ENCODE data around the gene ZNF598. TPM values are rescaled to one million over a fixed set of nuclear protein-coding genes. Genes with fewer than 3 reads are reported as not detected.
A peak's percentile ranks its signal among the peaks of the same experiment; 100 is the strongest.

The ZNF598 gene
- total and polyA plus RNA-seq, 2 experiments from 2014 or later: 8.5 to 48.6 TPM

GRCh38 chr16:2008631-2009163 lies 924 bp downstream of the ZNF598 start (continued):
- TF ChIP-seq STAT1 (IDR thresholded peaks at IDR 0.05; ENCODE audit: unreplicated experiment) (no peak), POLR2AphosphoS5 (IDR thresholded peaks at IDR 0.05; ENCODE audit: low read depth) (no peak)

DNA sequence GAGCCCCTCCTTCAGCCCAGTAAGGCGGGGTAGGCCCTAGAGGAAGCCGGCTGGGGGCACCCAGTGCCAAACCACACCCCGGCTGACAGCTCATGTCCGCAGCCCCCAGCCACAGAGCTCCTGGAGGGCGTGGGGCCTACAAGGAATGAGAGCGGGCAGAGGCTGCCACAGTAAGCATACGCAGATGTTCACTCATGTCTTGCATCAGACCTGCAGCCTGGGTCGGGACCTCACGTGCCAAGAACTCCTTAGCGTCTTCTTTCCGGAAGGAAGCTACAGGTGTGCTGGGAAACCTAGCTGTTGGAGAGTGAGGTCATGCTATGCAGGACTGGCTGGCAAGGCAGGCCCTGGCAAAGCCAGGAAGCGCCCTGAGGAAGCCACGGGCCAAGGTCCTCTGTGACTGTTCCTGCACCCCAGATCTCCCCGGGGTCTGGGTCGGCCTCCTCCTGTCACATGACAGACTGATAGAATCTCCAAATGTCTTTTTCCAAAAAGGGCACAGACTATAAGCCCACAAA lies 1.6 kb downstream of the ZNF598 start:
- Histone ChIP-seq H3K4me3 (peak overlapping the region; percentile 91), H2AFZ (no peak overlapping the region), H3K36me3 (ENCODE audit: insufficient read depth) (no peaks in the 10 kb centered on the region), H3K4me2 (peak overlapping the region; percentile 97), H3K27me3 (ENCODE audit: insufficient read depth) (no peaks in the 10 kb centered on the region), H3K27ac (ENCODE audit: low read depth) (no peak overlapping the region), H3K9me2 (ENCODE audit: insufficient read depth) (no peaks in the 10 kb centered on the region), H4K20me1 (replicated peaks; ENCODE audit: insufficient read depth) (peaks cover 36% of the 10 kb centered on the region), H3K79me2 (replicated peaks; ENCODE audit: insufficient read depth) (peaks cover 42% of the 10 kb centered on the region), H3K4me1 (ENCODE audit: insufficient read depth) (peaks cover 22% of the 10 kb centered on the region), H3F3A (replicated peaks; ENCODE audit: low read depth) (peaks cover 28% of the 10 kb centered on the region; the same call in 1 of the 2 replicates)
- H3K4me3 Mint-ChIP-seq: peak overlapping the region; percentile 74
- peaks cover 15% of the 10 kb centered on the region for H3K27me3 Mint-ChIP-seq (ENCODE audit: insufficient read depth, low read depth, poor library complexity)
- no peak overlapping the region; the same call in 1 of the 2 replicates for H3K27ac Mint-ChIP-seq
- peaks cover 11% of the 10 kb centered on the region for H3K36me3 Mint-ChIP-seq (ENCODE audit: low read depth)
- peaks cover 37% of the 10 kb centered on the region for H3K4me1 Mint-ChIP-seq
- H3K9me3 Mint-ChIP-seq: no peaks in the 10 kb centered on the region
- no peak for DNase-seq (ENCODE audit: low spot score)
- TF ChIP-seq STAT1 (IDR thresholded peaks at IDR 0.05; ENCODE audit: unreplicated experiment): no peak
- no peak for TF ChIP-seq EZH2 (IDR thresholded peaks at IDR 0.05; ENCODE audit: low read depth, unreplicated experiment)
- no peak for TF ChIP-seq ZNF331 (CRISPR knock-in tag; IDR thresholded peaks at IDR 0.05; ENCODE audit: low read depth)
- no peak for TF ChIP-seq POLR2AphosphoS5 (IDR thresholded peaks at IDR 0.05; ENCODE audit: low read depth)
- TF ChIP-seq ZNF114 (CRISPR knock-in tag; IDR thresholded peaks at IDR 0.05): no peak
- TF ChIP-seq, protein P1, sequence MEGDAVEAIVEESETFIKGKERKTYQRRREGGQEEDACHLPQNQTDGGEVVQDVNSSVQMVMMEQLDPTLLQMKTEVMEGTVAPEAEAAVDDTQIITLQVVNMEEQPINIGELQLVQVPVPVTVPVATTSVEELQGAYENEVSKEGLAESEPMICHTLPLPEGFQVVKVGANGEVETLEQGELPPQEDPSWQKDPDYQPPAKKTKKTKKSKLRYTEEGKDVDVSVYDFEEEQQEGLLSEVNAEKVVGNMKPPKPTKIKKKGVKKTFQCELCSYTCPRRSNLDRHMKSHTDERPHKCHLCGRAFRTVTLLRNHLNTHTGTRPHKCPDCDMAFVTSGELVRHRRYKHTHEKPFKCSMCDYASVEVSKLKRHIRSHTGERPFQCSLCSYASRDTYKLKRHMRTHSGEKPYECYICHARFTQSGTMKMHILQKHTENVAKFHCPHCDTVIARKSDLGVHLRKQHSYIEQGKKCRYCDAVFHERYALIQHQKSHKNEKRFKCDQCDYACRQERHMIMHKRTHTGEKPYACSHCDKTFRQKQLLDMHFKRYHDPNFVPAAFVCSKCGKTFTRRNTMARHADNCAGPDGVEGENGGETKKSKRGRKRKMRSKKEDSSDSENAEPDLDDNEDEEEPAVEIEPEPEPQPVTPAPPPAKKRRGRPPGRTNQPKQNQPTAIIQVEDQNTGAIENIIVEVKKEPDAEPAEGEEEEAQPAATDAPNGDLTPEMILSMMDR (conservative IDR thresholded peaks at IDR 0.05; ENCODE audit: low read depth in 2 of 2): no peak
- no peak for TF ChIP-seq CREB1 (CRISPR knock-in tag; IDR thresholded peaks at IDR 0.05; ENCODE audit: low read depth)
- TF ChIP-seq JUNB (IDR thresholded peaks at IDR 0.05; ENCODE audit: unreplicated experiment): no peak
- no peak for TF ChIP-seq NANOG (IDR thresholded peaks at IDR 0.05; ENCODE audit: borderline replicate concordance)
- no peak for TF ChIP-seq ETS1 (IDR thresholded peaks at IDR 0.05)
- TF ChIP-seq, protein P2, sequence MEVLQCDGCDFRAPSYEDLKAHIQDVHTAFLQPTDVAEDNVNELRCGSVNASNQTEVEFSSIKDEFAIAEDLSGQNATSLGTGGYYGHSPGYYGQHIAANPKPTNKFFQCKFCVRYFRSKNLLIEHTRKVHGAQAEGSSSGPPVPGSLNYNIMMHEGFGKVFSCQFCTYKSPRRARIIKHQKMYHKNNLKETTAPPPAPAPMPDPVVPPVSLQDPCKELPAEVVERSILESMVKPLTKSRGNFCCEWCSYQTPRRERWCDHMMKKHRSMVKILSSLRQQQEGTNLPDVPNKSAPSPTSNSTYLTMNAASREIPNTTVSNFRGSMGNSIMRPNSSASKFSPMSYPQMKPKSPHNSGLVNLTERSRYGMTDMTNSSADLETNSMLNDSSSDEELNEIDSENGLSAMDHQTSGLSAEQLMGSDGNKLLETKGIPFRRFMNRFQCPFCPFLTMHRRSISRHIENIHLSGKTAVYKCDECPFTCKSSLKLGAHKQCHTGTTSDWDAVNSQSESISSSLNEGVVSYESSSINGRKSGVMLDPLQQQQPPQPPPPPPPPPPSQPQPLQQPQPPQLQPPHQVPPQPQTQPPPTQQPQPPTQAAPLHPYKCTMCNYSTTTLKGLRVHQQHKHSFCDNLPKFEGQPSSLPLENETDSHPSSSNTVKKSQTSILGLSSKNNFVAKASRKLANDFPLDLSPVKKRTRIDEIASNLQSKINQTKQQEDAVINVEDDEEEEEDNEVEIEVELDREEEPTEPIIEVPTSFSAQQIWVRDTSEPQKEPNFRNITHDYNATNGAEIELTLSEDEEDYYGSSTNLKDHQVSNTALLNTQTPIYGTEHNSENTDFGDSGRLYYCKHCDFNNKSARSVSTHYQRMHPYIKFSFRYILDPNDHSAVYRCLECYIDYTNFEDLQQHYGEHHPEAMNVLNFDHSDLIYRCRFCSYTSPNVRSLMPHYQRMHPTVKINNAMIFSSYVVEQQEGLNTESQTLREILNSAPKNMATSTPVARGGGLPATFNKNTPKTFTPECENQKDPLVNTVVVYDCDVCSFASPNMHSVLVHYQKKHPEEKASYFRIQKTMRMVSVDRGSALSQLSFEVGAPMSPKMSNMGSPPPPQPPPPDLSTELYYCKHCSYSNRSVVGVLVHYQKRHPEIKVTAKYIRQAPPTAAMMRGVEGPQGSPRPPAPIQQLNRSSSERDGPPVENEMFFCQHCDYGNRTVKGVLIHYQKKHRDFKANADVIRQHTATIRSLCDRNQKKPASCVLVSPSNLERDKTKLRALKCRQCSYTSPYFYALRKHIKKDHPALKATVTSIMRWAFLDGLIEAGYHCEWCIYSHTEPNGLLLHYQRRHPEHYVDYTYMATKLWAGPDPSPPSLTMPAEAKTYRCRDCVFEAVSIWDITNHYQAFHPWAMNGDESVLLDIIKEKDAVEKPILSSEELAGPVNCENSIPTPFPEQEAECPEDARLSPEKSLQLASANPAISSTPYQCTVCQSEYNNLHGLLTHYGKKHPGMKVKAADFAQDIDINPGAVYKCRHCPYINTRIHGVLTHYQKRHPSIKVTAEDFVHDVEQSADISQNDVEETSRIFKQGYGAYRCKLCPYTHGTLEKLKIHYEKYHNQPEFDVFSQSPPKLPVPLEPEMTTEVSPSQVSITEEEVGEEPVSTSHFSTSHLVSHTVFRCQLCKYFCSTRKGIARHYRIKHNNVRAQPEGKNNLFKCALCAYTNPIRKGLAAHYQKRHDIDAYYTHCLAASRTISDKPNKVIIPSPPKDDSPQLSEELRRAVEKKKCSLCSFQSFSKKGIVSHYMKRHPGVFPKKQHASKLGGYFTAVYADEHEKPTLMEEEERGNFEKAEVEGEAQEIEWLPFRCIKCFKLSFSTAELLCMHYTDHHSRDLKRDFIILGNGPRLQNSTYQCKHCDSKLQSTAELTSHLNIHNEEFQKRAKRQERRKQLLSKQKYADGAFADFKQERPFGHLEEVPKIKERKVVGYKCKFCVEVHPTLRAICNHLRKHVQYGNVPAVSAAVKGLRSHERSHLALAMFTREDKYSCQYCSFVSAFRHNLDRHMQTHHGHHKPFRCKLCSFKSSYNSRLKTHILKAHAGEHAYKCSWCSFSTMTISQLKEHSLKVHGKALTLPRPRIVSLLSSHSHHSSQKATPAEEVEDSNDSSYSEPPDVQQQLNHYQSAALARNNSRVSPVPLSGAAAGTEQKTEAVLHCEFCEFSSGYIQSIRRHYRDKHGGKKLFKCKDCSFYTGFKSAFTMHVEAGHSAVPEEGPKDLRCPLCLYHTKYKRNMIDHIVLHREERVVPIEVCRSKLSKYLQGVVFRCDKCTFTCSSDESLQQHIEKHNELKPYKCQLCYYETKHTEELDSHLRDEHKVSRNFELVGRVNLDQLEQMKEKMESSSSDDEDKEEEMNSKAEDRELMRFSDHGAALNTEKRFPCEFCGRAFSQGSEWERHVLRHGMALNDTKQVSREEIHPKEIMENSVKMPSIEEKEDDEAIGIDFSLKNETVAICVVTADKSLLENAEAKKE (CRISPR knock-in tag; IDR thresholded peaks at IDR 0.05): no peak
- no peak for ATAC-seq

All from GM23338 (cell line).